ENCODE results near the gene PRKAG1. TPM values are rescaled to one million over a fixed set of nuclear protein-coding genes. Genes with fewer than 3 reads are reported as not detected.

The PRKAG1 gene
- total RNA-seq, 1 experiment from 2014 or later: 50.7 TPM

DNA sequence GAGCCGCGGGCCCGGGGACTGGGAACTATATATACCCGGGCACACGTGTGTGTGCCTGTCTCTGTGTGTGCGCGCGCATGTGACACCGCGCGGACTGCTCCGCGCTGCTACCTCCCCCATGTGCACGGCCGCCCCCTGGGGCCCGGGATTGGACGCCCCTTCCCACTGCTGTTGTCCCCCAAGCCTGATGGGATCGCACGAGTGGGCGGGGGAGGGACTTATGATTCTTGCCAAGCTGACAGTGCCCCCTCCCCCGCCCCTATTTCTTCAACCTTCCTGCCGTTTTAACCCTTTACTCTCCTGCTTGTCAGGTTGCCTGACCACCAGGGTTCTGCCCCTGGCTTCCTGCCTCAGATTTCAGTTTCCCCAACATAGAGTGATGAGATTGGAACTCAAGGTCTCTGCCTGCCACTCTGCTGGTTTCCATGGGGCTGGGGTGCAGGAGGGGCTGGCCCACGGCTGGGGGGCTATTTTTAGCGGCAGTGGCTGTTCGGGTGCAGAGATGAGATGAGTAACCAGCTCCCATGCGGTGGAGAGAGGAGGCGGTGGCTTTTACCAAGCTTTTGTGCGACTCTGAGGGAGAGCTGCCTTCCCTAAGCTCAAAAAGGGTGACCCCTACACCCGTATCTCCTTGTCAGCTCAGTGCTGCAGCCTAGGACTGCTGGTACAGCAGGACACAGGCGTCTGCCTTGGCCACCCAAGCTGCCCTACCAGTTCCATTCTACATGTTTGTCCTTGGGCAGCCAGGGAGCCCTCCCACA lies 19.0 kb downstream of the PRKAG1 start, which contains the start of gene DDN:
Gene DDN, minus strand, starts transcription at position 5 of the 761 bp plus-strand sequence. CDS start 88 bp downstream, outside the sequence.
- Histone ChIP-seq H3K4me3 (ENCODE audit: low read depth, low read length, poor library complexity, severe bottlenecking) (peak within 1 kb of the TSS; percentile 42), H3K27me3 (replicated peaks; ENCODE audit: insufficient read depth, low read depth, low read length, poor library complexity) (peaks cover 5% of the 10 kb centered on the region), H3K36me3 (ENCODE audit: insufficient read depth, low read length, poor library complexity, severe bottlenecking) (peaks cover 7% of the 10 kb centered on the region), H3K9me3 (ENCODE audit: low read depth, low read length, poor library complexity, severe bottlenecking) (no peaks in the 10 kb centered on the region), H3K27ac (ENCODE audit: low read depth, low read length, poor library complexity, severe bottlenecking) (no peak within 1 kb of the TSS), H3K4me1 (ENCODE audit: insufficient read depth, low read length, poor library complexity, severe bottlenecking) (peaks cover 28% of the 10 kb centered on the region)
- ChIA-PET POLR2A (ENCODE audit: low non-redundant PET) (no interaction called here), CTCF (interaction anchor here (3.7 kb wide), 1 partner anchor 11 kb away, joined by 28 read pairs; no protein-coding TSS in a partner anchor)
- no TSS peak for BruUV-seq (replicated peaks)
- TF ChIP-seq, protein P1, sequence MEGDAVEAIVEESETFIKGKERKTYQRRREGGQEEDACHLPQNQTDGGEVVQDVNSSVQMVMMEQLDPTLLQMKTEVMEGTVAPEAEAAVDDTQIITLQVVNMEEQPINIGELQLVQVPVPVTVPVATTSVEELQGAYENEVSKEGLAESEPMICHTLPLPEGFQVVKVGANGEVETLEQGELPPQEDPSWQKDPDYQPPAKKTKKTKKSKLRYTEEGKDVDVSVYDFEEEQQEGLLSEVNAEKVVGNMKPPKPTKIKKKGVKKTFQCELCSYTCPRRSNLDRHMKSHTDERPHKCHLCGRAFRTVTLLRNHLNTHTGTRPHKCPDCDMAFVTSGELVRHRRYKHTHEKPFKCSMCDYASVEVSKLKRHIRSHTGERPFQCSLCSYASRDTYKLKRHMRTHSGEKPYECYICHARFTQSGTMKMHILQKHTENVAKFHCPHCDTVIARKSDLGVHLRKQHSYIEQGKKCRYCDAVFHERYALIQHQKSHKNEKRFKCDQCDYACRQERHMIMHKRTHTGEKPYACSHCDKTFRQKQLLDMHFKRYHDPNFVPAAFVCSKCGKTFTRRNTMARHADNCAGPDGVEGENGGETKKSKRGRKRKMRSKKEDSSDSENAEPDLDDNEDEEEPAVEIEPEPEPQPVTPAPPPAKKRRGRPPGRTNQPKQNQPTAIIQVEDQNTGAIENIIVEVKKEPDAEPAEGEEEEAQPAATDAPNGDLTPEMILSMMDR (conservative IDR thresholded peaks at IDR 0.05; ENCODE audit: low read depth, low read length): 0 out of 2 replicates have a peak, but pooled peaks have one; percentile 23
- no peak for TF ChIP-seq EZH2 (IDR thresholded peaks at IDR 0.05; ENCODE audit: borderline replicate concordance, low read depth, low read length, poor library complexity, severe bottlenecking)
- DNase-seq (ENCODE audit: low spot score): peak; percentile 85
- intact Hi-C loops (cut with micrococcal nuclease; ENCODE audit: unreplicated experiment): no loop called here

DNA sequence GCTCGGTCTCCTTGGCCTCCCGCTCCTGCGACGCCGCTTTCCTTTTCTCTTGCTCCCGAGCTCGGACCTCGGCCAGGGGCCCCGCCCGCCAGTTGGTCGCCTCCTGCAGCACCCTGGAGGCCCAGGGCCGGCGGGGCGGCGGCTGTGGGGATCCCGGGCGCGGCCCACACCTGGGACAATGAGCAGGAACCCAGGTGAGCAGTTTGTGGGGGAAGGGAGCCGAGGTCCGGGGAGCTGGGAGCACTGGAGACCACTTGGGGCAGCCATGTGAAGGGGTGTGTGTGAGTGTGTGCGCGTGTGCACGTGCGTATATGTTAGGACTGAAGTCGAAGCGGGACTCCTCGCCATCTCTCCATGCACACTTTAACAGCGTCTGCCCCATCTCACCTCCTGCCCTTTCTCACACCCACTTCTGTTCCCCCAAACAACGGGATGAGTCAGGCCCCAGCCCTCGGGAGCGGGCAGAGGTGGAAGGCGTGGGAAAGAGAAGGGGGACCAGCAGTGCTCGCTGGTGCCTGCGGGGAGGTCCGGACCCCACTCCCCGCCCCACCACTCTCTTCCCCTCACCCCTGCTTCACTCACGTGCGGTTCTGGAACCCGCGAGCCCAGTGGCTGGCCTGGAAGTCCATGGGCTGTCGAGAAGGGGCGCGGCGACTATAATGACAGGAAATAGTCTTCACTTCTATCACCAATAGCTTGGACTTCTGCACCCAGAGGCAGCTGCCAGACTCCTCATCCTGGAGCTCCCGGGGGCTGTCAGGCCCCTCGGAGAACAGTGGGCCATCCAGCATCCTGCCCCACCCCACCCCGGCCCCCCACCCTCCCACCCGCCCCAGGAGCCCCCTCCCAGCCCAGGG lies 19.9 kb downstream of the PRKAG1 start:
- TF ChIP-seq, protein P1 (conservative IDR thresholded peaks at IDR 0.05; ENCODE audit: low read depth, low read length): no peak
- TF ChIP-seq EZH2 (IDR thresholded peaks at IDR 0.05; ENCODE audit: borderline replicate concordance, low read depth, low read length, poor library complexity, severe bottlenecking): no peak
- POLR2A ChIA-PET (ENCODE audit: low non-redundant PET): no interaction called here
- no peak overlapping the region for H3K27ac ChIP-seq (ENCODE audit: low read depth, low read length, poor library complexity, severe bottlenecking)
- no TSS peak for BruUV-seq (replicated peaks)
- intact Hi-C loops (cut with micrococcal nuclease; ENCODE audit: unreplicated experiment): no loop called here
- H3K9me3 ChIP-seq (ENCODE audit: low read depth, low read length, poor library complexity, severe bottlenecking): no peaks in the 10 kb centered on the region
- no peak for DNase-seq (ENCODE audit: low spot score)
- CTCF ChIA-PET: interaction anchor here (0.8 to 3.7 kb wide), 4 partner anchors 10 to 107 kb away, joined by 3 to 28 read pairs (median 4); no protein-coding TSS in a partner anchor
- H3K36me3 ChIP-seq (ENCODE audit: insufficient read depth, low read length, poor library complexity, severe bottlenecking): peaks cover 4% of the 10 kb centered on the region
- H3K4me3 ChIP-seq (ENCODE audit: low read depth, low read length, poor library complexity, severe bottlenecking): peak overlapping the region; percentile 42
- peaks cover 5% of the 10 kb centered on the region for H3K27me3 ChIP-seq (replicated peaks; ENCODE audit: insufficient read depth, low read depth, low read length, poor library complexity)
- H3K4me1 ChIP-seq (ENCODE audit: insufficient read depth, low read length, poor library complexity, severe bottlenecking): peaks cover 28% of the 10 kb centered on the region

DNA sequence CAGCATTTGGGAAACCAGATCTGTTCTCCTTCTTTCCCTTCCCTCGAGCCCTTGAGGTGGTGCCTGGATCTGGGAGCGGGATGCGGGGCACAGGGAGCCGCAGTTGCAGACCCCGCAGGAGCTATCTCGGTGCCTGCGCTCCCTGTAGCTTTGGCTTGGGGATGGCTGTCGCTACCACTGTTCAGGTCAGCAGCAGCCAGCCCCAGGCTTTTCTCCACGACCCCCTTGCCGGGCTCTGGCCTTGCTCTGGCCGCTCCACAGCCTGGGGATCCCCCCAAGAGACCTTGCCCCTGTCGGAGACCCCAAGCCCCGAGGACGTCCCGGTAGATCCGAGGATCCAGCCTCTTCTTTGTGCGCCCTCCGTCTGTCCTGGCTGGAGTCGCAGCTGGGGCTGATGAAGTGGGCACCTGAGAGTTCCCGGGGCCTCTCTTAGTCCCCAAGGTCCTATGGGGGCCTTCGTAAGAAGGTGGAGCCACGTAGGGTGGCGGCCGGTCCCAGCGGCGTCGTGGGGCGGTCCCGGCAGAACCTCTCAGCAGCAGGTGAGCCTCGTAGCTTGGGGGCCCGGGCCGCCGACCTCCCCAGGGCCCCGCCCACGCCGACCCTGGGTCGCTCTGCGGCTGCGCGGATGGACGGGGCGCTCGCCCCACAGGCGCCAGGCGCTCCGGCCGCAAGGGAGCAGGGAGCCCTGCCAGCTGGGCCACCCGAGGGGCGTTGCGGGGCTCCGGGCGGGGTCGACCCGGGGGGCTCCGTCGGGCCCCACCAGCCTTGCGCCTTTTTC lies 20.7 kb downstream of the PRKAG1 start:
- POLR2A ChIA-PET (ENCODE audit: low non-redundant PET): no interaction called here

More for the DNA sequence above, 20.7 kb downstream of the PRKAG1 start:
- Histone ChIP-seq H3K4me3 (ENCODE audit: low read depth, low read length, poor library complexity, severe bottlenecking) (peak overlapping the region; percentile 42), H3K36me3 (ENCODE audit: insufficient read depth, low read length, poor library complexity, severe bottlenecking) (peaks cover 4% of the 10 kb centered on the region), H3K4me1 (ENCODE audit: insufficient read depth, low read length, poor library complexity, severe bottlenecking) (peaks cover 28% of the 10 kb centered on the region), H3K9me3 (ENCODE audit: low read depth, low read length, poor library complexity, severe bottlenecking) (no peaks in the 10 kb centered on the region), H3K27me3 (replicated peaks; ENCODE audit: insufficient read depth, low read depth, low read length, poor library complexity) (peaks cover 5% of the 10 kb centered on the region), H3K27ac (ENCODE audit: low read depth, low read length, poor library complexity, severe bottlenecking) (no peak overlapping the region)
- DNase-seq (ENCODE audit: low spot score): no peak
- intact Hi-C loops (cut with micrococcal nuclease; ENCODE audit: unreplicated experiment): no loop called here
- CTCF ChIA-PET: interaction anchor here (0.6 to 3.7 kb wide), 7 partner anchors 10 to 123 kb away, joined by 3 to 28 read pairs (median 4); no protein-coding TSS in a partner anchor
- no TSS peak for BruUV-seq (replicated peaks)
- no peak for TF ChIP-seq EZH2 (IDR thresholded peaks at IDR 0.05; ENCODE audit: borderline replicate concordance, low read depth, low read length, poor library complexity, severe bottlenecking)
- TF ChIP-seq, protein P1 (conservative IDR thresholded peaks at IDR 0.05; ENCODE audit: low read depth, low read length): no peak

Data from A673 (cell line).